HG03135 (cell line): ENCODE results near the gene SPECC1L.

Experiments used
- ATAC-seq: cut with Tn5 transposase; IDR thresholded peaks from one replicate; pipeline ENCODE4 v1.9.1; 2021; ENCODE audit warnings: mild to moderate bottlenecking, moderate library complexity; ENCODE audit not compliant: unreplicated experiment

The SPECC1L gene

DNA sequence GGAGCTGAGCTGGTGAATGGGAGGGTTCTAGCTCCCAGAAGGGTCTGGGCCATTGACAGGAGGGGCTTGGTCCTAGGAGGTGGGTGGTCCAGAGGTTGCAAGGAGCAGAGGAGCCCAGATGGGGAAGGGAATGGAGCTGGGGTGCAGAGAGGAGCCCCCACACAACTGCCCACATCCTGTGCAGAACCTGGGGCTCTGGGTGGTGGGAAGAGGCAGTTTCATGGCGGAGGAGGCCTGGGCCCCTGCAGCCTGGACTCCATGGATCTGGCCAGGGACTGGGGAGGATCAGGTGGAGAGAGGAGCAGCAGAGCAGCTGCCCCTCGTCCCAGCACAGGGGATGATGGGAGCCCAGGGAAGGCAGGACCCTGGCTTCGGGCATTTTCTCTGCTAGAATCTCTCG lies 155.8 kb downstream of the SPECC1L start:
- ATAC-seq, result no peak

GRCh38 chr22:24426851-24427499 lies 156.3 kb downstream of the SPECC1L start:
- ATAC-seq, result no peak

DNA sequence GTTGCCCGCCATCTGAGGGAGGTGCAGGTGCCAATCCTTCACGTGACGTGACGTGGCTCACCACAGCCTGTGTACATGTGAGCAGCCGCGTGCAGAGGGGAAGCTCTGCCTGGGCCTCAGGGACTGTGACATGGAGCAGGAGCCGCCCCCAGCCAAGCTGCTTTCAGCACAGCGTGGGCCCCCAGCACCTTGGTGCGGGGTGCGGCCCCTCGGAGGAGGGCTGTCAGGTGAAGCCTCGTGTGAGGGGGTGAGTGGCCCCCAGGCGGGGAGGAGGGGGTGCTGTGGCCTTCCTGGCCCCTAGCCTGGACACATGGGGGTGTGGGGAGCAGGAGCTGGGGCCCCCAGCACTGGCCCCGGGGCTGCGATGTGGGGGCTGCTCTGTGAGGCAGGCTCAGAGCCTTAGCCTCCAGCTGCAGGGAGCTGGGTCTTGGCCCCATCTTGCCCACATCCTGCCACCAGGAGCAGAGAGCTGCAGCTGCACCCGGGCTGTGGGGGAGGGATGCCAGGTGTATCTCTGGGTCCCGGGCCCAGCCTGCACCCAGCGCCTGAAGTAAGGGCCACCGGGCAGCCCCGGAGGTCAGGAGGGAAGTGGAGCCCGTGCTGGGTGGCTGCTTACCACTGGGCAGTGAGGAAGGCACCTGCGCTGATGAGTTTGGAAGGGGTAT lies 157.0 kb downstream of the SPECC1L start, which contains the start of gene ADORA2A:
Gene ADORA2A, plus strand, starts transcription at position 100 of the 665 bp plus-strand sequence. CDS start 5,806 bp downstream, outside the sequence.
- peak; percentile 42 for ATAC-seq

DNA sequence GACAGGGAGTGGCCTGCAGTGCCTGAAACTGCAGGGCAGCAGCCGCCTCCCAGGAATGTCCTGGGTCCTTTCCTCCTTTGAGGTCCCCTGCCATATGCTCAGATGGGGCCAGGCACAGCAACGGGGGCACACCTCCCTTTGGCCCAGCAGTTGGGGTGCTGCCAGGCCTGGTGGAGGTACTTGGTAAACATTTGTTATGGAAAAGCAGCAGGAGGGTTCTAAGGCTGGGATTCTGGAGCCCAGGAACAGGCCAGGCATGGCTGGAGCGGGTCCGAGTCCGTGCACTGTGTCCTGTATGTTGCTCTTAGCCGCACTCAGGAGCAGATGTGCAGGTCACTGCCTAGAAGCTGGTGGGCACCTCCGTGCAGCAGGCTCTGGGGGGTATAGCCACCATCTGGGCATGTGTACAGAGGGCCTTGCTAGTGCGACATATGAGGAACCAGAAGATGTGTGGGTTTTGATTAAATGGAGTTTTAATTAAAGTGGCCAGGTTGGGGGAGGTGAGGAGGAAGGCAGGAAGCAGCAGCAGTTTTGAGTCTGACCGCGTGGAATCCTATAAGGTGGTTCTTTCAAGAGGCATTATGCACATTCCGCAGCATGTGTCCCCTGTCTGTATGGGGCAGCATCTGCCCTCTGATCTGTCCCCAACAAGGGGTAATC lies 158.2 kb downstream of the SPECC1L start:
- no peak for ATAC-seq

GRCh38 chr22:24429411-24430365 lies 159.1 kb downstream of the SPECC1L start:
- ATAC-seq, result no peak

- ATAC-seq, result no peak
Observed at GRCh38 chr22:24430431-24431308, 160.0 kb downstream of the SPECC1L start.

DNA sequence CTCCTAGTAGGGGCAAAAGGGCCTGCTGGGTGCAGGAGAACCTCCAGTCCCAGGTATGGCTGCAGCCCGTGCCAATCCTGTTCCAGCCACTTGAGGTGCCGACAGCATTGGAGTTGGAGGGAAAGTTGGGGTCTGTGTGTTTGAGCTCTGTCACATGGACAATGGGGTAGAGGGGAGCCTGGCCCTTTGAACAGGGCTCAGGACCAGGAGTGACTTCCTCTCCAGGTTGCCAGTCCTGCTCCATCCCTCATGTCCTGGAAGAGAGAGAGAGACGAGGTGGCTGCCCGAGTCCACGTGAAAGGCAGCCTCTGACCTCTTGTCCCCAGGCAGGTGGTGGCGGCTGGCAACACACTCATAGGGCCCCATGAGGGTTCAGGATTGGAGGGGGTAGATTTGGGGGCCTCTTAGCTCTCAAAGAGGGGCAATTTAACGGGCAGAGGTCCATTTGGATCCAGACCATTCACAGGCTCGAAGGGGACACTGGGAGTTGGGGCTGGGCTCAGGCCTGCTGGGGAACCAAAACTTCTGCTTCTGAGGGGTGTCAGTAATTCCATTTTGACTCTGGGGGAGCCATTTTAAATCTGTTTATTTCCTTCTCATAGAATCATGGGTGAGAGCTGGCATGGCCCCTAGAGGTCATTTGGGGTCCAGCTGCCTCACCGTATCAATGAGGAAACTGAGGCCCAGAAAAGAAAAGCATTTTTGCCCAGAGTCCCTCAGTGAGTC lies 160.8 kb downstream of the SPECC1L start:
- no peak for ATAC-seq

DNA sequence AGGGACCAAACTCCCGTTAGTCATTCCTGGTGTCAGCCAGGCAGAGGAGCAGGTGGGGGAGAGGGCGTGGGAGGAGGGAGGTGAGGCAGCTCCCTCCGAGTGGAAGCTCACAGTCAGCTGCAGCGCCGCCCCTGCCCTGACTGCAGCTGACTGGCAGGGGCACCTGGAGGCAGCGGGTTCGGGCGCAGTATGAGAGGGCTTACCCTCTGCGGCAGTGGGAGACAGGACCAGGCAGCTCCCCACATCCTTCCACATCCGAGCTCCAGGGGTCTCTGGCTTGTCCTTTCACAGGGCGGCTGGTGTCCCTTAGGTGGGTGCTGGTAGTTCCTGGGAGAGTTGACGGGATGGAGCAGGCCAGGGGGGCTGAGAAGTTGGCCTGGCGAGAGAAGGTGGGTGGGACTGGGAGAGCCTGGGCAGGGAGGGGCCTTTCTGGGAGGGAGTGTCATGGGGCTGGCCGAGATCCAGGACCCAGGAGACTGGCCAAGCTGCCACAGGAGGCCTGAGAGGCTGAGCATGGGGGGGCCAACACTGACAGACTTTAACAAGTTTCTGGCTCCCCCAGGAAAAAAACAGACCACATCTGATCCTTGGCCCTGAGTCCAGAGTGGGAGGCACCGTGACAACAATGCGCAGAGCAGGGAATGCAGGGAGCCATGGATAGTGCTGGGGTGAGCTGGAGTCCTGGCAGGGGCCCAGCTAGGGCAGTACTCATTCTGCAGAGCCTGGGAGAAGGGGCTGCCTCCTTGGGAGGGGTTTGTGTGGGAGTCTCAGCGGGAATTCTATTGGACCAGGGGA lies 161.6 kb downstream of the SPECC1L start:
- no peak for ATAC-seq

DNA sequence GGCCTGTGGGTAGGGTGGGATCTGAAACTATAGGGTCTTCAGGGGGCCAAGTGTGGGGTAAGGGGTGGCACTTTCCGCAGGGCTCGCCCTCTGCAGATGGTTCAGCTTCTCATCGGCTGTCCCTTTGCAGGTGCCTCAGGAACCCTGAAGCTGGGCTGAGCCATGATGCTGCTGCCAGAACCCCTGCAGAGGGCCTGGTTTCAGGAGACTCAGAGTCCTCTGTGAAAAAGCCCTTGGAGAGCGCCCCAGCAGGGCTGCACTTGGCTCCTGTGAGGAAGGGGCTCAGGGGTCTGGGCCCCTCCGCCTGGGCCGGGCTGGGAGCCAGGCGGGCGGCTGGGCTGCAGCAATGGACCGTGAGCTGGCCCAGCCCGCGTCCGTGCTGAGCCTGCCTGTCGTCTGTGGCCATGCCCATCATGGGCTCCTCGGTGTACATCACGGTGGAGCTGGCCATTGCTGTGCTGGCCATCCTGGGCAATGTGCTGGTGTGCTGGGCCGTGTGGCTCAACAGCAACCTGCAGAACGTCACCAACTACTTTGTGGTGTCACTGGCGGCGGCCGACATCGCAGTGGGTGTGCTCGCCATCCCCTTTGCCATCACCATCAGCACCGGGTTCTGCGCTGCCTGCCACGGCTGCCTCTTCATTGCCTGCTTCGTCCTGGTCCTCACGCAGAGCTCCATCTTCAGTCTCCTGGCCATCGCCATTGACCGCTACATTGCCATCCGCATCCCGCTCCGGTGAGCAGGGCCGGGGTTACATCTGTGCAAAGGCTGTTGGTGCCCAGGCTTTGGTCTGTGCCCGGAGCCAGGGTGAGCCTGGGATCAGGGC lies 162.6 kb downstream of the SPECC1L start:
- ATAC-seq, result no peak

DNA sequence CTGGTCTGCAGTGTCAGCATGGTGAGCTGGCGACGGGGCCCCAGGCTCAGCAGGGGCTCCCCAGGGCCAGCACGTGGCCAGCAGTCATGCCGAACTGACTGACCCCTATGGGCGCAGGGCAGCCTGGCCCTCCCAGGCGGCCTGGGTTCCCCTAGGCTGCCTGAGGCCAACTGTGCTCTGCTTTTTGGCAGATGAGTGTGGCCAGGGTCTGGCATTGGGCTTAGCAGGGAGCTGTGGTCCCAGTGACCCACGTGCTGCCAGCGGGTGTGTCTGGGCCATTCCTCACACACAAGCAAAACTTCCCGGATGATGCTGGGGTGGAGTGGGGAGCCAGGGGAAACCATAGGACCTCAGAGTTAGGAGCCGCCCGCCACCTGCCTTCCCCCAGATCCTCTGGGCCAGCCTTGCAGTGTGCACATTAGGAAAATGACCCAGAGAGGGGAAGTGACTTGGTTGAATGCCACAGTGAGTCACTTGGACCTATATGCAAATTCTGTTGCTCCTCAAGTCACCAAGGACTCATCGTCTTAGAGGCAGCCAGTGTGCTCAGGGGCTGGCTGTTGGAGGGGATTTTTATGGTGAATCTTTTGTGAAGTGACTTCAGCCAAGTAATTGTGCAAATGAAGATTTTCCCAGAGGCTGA lies 163.3 kb downstream of the SPECC1L start:
- ATAC-seq, result peak; percentile 58

DNA sequence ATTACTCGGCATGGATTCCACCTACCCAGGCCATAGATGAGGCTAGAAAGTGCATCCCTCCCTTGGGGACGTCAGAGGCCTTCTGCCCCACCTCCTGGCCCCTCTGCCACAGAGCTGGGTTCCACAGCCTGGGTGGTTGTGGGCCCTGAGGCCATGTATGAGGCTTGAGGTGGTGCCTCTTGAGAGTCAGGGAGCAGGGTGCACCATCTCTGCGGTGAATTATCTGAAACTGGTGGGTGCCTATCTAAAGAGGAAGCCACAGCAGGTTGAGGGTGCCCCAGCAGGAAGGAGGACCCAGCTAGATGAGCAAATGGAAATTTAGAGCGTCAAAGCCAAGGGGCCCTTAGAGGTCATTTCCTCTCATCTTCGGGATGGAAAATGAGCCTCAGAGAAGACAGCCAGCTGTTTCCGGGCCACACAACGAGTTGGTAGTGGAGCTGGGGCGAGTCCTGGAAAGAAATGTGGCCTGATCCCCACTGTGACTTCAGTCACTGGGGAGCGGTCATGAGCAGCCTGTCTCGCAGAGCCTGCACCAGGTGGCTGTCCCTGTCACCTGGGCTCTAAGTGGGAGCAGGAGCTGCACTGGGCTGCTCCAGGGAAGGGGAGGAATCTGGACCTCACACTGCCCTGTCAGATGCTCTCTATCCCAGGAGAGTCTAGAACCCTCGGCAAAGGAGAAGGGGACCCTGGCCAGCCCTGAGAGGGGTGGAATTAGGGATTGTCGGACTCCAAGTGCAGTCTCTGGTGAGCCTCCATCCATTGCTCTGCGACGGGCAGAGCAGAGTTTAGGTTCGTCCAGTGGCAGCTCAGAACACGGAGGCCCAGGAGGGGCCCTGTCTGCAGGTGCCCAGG lies 164.1 kb downstream of the SPECC1L start:
- peak; percentile 44 for ATAC-seq

GRCh38 chr22:24435323-24435645 lies 164.7 kb downstream of the SPECC1L start:
- ATAC-seq, result no peak

- no peak for ATAC-seq
Observed at GRCh38 chr22:24435861-24436371, 165.3 kb downstream of the SPECC1L start.

DNA sequence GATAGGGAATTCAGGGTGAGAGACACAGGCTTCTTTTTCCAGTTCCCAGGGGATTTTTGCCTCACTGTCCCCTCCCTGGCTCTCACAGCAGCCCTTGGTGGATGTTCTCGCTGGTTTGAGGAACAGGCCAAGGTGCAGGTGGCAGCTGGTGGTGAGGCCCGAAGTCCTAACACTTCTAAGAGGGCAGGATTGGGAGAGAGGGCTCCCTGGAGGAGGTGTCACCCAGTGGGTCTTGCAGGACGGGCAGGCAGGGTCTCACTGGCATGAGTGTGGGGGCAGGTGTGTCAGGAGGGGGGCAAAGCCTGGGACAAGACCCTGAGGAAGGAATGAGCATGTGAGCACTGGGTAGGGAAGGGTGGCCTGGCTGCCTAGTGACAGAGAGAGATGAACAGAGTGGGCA lies 165.9 kb downstream of the SPECC1L start:
- no peak for ATAC-seq

DNA sequence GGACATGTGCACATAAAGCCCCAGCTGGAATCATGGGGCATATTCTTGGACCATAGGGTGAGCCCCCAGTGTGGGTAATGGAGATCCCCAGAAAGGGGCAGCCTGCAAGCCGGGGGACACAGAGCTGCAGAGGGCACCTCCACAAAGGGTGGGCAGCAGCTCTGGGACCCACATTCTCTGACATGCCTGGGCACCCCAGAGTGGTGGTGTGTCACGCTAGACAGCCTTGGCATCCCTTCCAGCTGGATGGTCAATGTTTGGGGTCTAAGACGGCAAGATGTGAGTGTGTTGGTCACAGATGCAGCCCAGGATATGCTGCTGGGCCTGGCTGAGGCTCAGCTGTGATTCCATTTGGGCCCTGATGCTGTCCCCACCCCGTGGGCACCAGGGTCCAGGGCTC lies 166.5 kb downstream of the SPECC1L start:
- no peak for ATAC-seq

GRCh38 chr22:24437741-24438328 lies 167.2 kb downstream of the SPECC1L start:
- ATAC-seq, result peak; percentile 35
